G401.6 (cell line): ENCODE results near the gene STK32A.
"Not testable (repeated sequence)": the region's sequence is repeated elsewhere in the genome, so short reads cannot be mapped to it uniquely, and the experiment has no call there.

Experiments used
- FAIRE-seq: peaks from 2 replicates; lab custom pipeline; 2012; peaks lifted over from hg19 to GRCh38; lab: Jason Lieb, UNC

The STK32A gene

GRCh38 chr5:147234825-147235635, at the start of gene STK32A:
TSS of gene STK32A (plus strand) at chr5:147235026. CDS start at chr5:147239635, 4,609 bp downstream.
- no peak for FAIRE-seq

GRCh38 chr5:147187099-147187540, 47.7 kb upstream of the STK32A start:
- FAIRE-seq: no peak

GRCh38 chr5:147188200-147189108, 46.4 kb upstream of the STK32A start:
- FAIRE-seq: peak; percentile 90

- no peak for FAIRE-seq
These were observed 45.8 kb upstream of the STK32A start for GRCh38 chr5:147189109-147189424.

DNA sequence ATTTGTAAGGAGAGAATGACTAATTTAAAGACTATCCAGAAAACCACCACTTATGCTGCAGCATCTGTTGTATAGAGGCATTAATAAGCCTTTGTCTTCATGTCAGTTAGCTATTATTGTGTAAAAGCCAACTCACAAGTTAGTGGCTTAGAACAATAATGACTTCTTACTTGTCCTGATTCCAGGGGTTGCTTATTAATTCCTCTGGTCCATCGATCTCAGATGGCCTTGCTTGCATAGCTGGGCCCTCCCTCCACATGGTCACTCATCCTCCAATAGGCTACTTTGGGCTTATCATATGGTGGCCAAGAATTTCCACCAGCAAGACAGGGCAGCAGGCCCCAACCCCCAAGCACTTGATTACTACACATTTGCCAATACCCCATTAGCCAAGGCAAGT, 44.5 kb upstream of the STK32A start:
- no peak for FAIRE-seq

DNA sequence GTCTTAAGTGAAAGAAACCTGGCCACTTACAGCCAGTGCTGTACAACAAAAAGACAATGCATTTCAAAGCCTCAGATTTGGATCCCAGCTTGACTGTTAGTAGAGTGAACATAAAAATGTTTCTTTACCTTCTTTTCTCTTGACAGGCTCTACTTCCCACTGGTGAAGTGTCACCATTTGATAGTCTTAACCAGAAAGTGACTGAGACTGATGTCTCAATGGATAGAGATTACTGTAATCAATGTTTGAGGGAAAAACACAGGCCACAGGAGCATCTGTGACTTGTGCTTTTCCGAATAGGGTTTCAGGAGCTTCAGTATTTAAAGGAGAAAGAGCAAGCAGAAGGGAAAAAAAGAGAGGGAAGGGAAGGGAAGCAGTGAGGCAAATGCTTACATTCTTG, 41.7 kb upstream of the STK32A start:
- FAIRE-seq: no peak

DNA sequence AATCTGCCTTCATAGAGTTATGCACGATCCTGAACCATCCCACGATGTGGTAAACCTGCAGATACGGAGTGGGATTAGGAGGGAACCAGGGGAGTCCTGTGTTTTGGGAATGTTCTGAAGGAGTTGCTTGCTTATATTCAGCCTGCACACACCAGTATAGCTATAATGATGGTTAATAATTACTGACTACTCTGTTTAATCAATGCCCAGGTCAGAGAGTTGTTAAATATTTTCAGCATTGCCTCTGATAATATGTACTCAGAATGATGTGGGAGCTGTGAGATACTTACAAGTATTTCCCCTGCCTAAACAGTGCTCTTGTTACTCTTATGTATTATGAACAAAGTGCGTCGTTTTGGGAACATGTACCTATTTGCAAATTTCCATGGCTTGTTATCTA, 34.8 kb upstream of the STK32A start:
- FAIRE-seq: no peak

GRCh38 chr5:147203213-147203612, 31.6 kb upstream of the STK32A start:
- FAIRE-seq: no peak

DNA sequence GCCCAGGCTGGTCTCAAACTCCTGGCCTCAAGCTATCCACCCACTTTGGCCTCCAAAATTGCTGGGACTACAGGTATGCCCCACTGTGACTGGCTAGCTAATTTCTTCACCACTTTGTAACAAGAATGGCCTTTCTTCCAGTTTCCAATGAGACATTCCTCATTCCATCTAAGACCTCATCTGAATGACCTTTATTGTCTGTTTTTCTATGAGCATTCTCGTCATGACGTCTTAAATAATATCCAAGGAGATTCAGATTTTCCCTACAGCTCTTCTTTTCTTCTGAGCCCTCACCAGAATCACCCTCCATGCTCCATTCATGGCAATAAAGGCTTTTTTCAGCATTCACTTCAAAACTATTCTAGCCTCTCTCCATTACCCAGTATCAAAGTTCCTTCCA, 30.2 kb upstream of the STK32A start:
- no peak for FAIRE-seq

DNA sequence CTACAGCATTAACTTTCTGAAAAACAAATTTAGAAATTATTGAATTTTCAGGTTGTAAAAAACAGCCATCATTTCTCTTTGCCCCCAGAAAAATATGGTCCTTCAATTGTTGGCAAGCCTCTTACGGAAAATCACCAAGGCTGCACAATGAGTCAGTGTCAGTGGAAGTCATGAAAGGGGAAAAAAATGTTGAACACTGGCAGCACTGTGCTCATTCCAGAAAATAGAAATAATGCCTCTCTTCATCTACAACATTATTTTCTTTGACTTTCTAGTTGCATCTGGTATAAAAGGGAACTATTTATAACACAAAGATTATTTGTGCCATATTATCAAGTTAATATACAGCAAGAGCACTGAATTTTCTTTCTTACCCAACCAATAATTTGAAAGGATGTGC, 26.7 kb upstream of the STK32A start:
- no peak for FAIRE-seq

DNA sequence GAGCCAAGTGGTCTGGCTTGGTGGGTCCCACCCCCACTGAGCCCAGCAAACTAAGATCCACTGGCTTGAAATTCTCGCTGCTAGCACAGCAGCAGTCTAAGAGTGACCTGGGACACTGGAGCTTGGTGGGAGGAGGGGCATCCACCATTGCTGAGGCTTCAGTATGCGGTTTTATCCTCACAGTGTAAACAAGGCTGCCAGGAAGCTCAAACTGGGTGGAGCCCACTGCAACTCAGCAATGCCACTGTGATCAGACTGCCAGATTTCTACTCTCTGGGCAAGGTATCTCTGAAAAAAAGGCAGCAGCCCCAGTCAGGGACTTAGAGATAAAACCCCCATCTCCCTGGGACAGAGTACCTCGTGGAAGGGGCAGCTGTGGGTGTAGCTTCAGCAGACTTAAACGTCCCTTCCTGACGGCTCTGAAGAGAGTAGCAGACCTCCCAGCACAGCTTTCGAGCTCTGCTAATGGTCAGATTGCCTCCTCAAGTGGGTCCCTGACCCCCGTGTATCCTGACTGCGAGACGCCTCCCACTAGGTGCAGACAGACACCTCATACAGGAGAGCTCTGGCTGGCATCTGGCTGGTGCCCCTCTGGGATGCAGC, 18.2 kb upstream of the STK32A start:
- FAIRE-seq: no peak

- no peak for FAIRE-seq
These were observed 11.5 kb upstream of the STK32A start for GRCh38 chr5:147223343-147223742.

GRCh38 chr5:147223948-147224791, 10.7 kb upstream of the STK32A start:
- FAIRE-seq: no peak

- no peak for FAIRE-seq
These were observed 8.9 kb upstream of the STK32A start for GRCh38 chr5:147225938-147226337.

- FAIRE-seq: no peak
These were observed 8.3 kb upstream of the STK32A start for GRCh38 chr5:147226512-147226911.

GRCh38 chr5:147234239-147234824, 494 bp upstream of the STK32A start:
- no peak for FAIRE-seq

- no peak for FAIRE-seq
These were observed 5.6 kb downstream of the STK32A start for GRCh38 chr5:147240266-147240985.

DNA sequence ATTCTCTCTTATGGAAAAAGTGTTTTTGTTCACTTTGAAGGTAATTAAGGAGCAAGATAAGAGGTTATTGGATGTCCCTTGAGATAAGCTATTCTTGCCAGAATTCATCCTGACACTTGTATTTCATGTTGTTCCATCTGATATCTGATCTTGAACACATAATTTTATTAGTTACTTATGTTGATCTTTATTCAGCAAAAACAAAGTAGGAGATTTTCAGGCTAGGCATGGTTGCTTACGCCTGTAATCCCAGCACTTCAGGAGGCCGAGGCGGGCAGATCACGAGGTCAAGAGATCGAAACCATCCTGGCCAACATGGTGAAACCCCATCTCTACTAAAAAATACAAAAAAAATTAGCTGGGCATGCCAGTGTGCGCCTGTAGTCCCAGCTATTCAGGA, 8.4 kb downstream of the STK32A start:
- FAIRE-seq: not testable (repeated sequence)

GRCh38 chr5:147245381-147246165, 10.7 kb downstream of the STK32A start:
- no peak for FAIRE-seq

DNA sequence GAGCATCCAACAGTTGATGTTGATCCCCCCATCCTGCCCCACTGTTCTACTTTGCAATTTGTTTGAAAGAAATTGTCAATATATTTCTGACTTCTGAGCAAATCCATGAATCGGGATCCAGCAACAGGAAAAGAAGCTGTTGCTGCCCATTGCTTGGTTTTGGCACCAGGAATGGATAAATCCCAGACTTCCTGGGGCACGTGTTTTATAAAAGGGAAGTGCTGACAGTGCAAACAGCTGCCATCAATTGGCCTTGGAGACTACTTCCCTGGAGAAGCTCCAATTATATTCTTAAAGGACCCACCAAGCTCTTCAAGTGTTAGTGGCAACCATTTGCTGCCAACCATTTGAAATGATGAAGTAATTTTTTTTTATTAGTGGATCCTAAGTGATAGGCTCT, 13.7 kb downstream of the STK32A start:
- no peak for FAIRE-seq
